Caco-2 (cell line): ENCODE results near the gene FBXO36. TPM values are rescaled to one million over a fixed set of nuclear protein-coding genes. Genes with fewer than 3 reads are reported as not detected.
A peak's percentile ranks its signal among the peaks of the same experiment; 100 is the strongest.

Source experiments
- BruUV-seq: library from RNA; stranded (reverse); fragments of 400-500 nt; replicated peaks from 2 replicates; lab custom pipeline; 2021; lab: Mats Ljungman, UMichigan
- CTCF ChIA-PET: fragments of 300-600 bp; sonication (Branson Sonifier 250); formaldehyde crosslinking; loops from one replicate; lab custom pipeline; 2022; ENCODE audit warnings: antibody characterized with exemption; lab: Charles Lee
- POLR2A ChIA-PET: fragments of 300-600 bp; sonication (Branson Sonifier 250); formaldehyde crosslinking; loops from one replicate; lab custom pipeline; 2022; ENCODE audit warnings: antibody characterized with exemption; lab: Charles Lee
- DNase-seq, 2 experiments: peaks; one replicate each; pipeline versions ENCODE4 v3.0.0 to v3.0.0-alpha.2; 2020 to 2022
- H3K27me3 ChIP-seq: replicated peaks from 2 replicates; pipeline ENCODE4 v1.6.0; 2011; ENCODE audit warnings: low read length; ENCODE audit not compliant: control insufficient read depth, insufficient read depth
- H3K36me3 ChIP-seq: 2 replicates; pipeline ENCODE4 v1.5.1; 2011; ENCODE audit warnings: low read length; ENCODE audit not compliant: control insufficient read depth, insufficient read depth
- H3K4me1 ChIP-seq: fragments of 250-450 bp; sonication (Bioruptor Pico); 2 replicates; pipeline ENCODE4 v1.5.1; 2020; ENCODE audit warnings: mild to moderate bottlenecking
- H3K4me3 ChIP-seq: 2 replicates; pipeline ENCODE4 v1.5.1; 2011; ENCODE audit warnings: low read depth, mild to moderate bottlenecking, control low read depth, low read length
- H3K9me3 ChIP-seq: fragments of 250-450 bp; sonication (Bioruptor Pico); 2 replicates; pipeline ENCODE4 v1.5.1; 2020; ENCODE audit warnings: mild to moderate bottlenecking, moderate library complexity
- H3K27ac Mint-ChIP-seq: one replicate; pipeline ENCODE4 v1.8.0; 2022; ENCODE audit warnings: mixed read lengths; ENCODE audit not compliant: unreplicated experiment
- H3K27me3 Mint-ChIP-seq: one replicate; pipeline ENCODE4 v1.8.0; 2022; ENCODE audit warnings: mixed read lengths; ENCODE audit not compliant: insufficient read depth, unreplicated experiment
- H3K36me3 Mint-ChIP-seq: one replicate; pipeline ENCODE4 v1.8.0; 2022; ENCODE audit warnings: mild to moderate bottlenecking, mixed read lengths; ENCODE audit not compliant: insufficient read depth, unreplicated experiment
- H3K4me1 Mint-ChIP-seq: one replicate; pipeline ENCODE4 v1.8.0; 2022; ENCODE audit warnings: low read depth, mixed read lengths; ENCODE audit not compliant: unreplicated experiment
- H3K4me3 Mint-ChIP-seq: one replicate; pipeline ENCODE4 v1.8.0; 2022; ENCODE audit warnings: mild to moderate bottlenecking, moderate library complexity, mixed read lengths; ENCODE audit not compliant: unreplicated experiment
- H3K9me3 Mint-ChIP-seq: one replicate; pipeline ENCODE4 v1.8.0; 2022; ENCODE audit warnings: mixed read lengths; ENCODE audit not compliant: unreplicated experiment
- intact Hi-C: fragments of 100-400 bp; cut with micrococcal nuclease; formaldehyde crosslinking; loops from one replicate; pipeline ENCODE4 v1.10.0; 2022; ENCODE audit not compliant: unreplicated experiment
- total RNA-seq: library from RNA; stranded (reverse); gene quantifications from 2 replicates; pipeline ENCODE4 v1.2.3, GENCODE V29; 2022
- TF ChIP-seq, protein P1 (sequence below), 2 experiments: fragments of 200-600 bp in 1 of 2; IDR thresholded peaks; 1 replicate in 1 of 2; 2 replicates in 1 of 2; pipeline versions ENCODE4 v1.5.1 to v1.8.0; 2011 to 2022; ENCODE audit warnings: antibody characterized with exemption in 1 of 2, control low read depth in 1 of 2, inconsistent platforms in 1 of 2, low read depth in 1 of 2, low read length in 1 of 2, mild to moderate bottlenecking in 1 of 2, moderate library complexity in 1 of 2; ENCODE audit not compliant: insufficient read depth in 1 of 2, severe bottlenecking in 1 of 2, unreplicated experiment in 1 of 2

Gene FBXO36
- total RNA-seq, 1 experiment from 2014 or later, result 0.64 TPM

DNA sequence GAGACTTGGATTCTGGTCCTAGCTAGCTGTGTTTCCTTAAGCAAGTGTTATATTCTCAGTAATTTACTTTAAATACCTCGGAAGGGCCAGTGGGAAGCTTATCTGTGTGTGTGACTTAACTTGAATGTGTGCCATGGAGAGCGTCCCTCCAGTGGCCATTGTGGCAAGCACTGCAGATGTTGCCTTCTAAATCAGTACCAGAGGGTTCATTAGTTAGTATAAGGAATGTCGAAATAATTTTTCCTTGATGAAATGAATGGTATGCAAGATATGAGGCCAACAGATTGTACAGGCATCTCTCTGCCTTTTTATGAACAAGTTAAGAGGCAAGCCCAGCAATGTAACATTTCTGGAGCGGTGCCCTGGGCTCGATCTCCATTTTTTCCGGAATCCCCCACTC, 52.0 kb downstream of the FBXO36 start:
- DNase-seq, result no peak
- H3K9me3 ChIP-seq, result no peaks in the 10 kb centered on the region
- no peaks in the 10 kb centered on the region for H3K9me3 Mint-ChIP-seq
- no peak overlapping the region for H3K4me3 Mint-ChIP-seq
- no peaks in the 10 kb centered on the region for H3K36me3 ChIP-seq
- H3K4me3 ChIP-seq, result no peak overlapping the region
- H3K4me1 Mint-ChIP-seq, result no peaks in the 10 kb centered on the region
- TF ChIP-seq, protein P1, sequence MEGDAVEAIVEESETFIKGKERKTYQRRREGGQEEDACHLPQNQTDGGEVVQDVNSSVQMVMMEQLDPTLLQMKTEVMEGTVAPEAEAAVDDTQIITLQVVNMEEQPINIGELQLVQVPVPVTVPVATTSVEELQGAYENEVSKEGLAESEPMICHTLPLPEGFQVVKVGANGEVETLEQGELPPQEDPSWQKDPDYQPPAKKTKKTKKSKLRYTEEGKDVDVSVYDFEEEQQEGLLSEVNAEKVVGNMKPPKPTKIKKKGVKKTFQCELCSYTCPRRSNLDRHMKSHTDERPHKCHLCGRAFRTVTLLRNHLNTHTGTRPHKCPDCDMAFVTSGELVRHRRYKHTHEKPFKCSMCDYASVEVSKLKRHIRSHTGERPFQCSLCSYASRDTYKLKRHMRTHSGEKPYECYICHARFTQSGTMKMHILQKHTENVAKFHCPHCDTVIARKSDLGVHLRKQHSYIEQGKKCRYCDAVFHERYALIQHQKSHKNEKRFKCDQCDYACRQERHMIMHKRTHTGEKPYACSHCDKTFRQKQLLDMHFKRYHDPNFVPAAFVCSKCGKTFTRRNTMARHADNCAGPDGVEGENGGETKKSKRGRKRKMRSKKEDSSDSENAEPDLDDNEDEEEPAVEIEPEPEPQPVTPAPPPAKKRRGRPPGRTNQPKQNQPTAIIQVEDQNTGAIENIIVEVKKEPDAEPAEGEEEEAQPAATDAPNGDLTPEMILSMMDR (IDR thresholded peaks at IDR 0.05; ENCODE audit: insufficient read depth in 1 of 2, low read depth in 1 of 2, low read length in 1 of 2, severe bottlenecking in 1 of 2, unreplicated experiment in 1 of 2), result peak in 1 of 2 experiments; percentile 19
- no TSS peak for BruUV-seq
- CTCF ChIA-PET, result interaction anchor here (0.5 kb wide), 1 partner anchor 653 kb away, joined by 3 read pairs; no protein-coding TSS in a partner anchor
- H3K36me3 Mint-ChIP-seq, result no peaks in the 10 kb centered on the region
- no peaks in the 10 kb centered on the region for H3K27me3 Mint-ChIP-seq
- H3K4me1 ChIP-seq, result no peaks in the 10 kb centered on the region
- intact Hi-C loops, result no loop called here
- no peak overlapping the region for H3K27ac Mint-ChIP-seq
- POLR2A ChIA-PET, result no interaction called here
- no peaks in the 10 kb centered on the region for H3K27me3 ChIP-seq

DNA sequence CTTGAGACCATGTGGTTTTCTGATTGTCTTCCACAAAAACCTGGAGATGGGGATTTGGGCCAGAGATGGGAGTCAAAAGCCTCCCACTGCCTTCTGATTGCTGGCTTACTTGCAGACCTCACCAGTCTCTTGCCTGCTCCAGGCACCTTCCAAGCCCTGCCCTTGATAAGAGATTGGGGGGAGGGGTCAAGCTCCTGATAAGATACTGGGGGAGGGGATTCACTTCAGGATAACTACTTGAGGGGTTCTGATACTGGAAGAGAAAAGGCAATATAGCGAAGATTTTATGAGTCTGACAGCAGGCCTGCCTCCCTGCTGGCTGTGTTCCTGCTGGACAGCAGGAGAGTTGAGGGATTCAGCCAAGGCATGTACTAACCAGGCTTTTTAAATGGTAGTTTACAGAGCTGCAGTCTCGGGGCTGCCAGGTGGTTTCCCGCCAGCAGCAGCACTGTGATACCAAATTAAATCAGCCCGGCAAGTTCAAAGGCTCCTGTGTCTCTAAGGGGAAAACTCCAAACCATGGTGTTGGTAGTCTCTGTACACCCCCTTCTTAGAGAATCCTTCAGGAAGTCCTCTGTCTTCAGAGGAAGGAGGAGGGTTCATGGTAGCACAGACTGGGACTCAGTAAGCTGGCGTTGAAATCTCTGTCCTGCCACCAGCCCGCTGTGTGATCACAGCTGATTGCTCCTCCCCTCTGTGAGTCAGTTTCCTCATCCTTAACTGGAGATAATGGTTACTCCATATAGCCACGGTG, 58.3 kb downstream of the FBXO36 start:
- CTCF ChIA-PET, result no interaction called here
- no peak overlapping the region for H3K27ac Mint-ChIP-seq
- no peaks in the 10 kb centered on the region for H3K9me3 Mint-ChIP-seq
- no peaks in the 10 kb centered on the region for H3K4me1 Mint-ChIP-seq
- POLR2A ChIA-PET, result no interaction called here
- Histone ChIP-seq H3K4me1 (no peaks in the 10 kb centered on the region), H3K9me3 (no peaks in the 10 kb centered on the region), H3K4me3 (no peak overlapping the region), H3K36me3 (no peaks in the 10 kb centered on the region), H3K27me3 (no peaks in the 10 kb centered on the region)
- no peaks in the 10 kb centered on the region for H3K27me3 Mint-ChIP-seq
- H3K4me3 Mint-ChIP-seq, result no peak overlapping the region
- intact Hi-C loops, result no loop called here
- TF ChIP-seq, protein P1 (IDR thresholded peaks at IDR 0.05; ENCODE audit: insufficient read depth in 1 of 2, low read depth in 1 of 2, low read length in 1 of 2, severe bottlenecking in 1 of 2, unreplicated experiment in 1 of 2), result no peak
- H3K36me3 Mint-ChIP-seq, result no peaks in the 10 kb centered on the region
- DNase-seq, result no peak
- no TSS peak for BruUV-seq

DNA sequence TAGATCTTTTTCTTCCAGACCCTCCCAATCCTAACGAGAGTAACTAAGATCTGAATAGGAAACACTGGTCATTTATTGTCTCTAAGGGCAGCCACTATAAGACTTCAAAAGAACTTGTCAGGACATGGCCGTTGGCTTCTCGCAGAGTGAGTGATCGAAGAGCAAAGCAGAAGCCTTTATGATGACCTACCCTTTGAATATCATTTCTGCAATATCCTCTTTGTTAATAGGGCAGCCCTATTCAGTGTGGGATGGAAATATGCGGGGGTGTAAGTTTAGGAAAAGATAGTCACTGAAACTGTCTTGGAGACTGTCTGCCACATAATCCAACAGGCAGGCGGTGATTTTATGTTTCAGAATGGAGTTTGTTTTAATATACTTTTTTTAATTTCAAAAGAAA, 70.9 kb downstream of the FBXO36 start:
- no peaks in the 10 kb centered on the region for H3K9me3 Mint-ChIP-seq
- Histone ChIP-seq H3K36me3 (no peaks in the 10 kb centered on the region), H3K9me3 (no peaks in the 10 kb centered on the region), H3K4me1 (no peaks in the 10 kb centered on the region), H3K27me3 (no peaks in the 10 kb centered on the region), H3K4me3 (no peak overlapping the region)
- intact Hi-C loops, result no loop called here
- no peaks in the 10 kb centered on the region for H3K4me1 Mint-ChIP-seq
- no peak overlapping the region for H3K4me3 Mint-ChIP-seq
- H3K27me3 Mint-ChIP-seq, result no peaks in the 10 kb centered on the region
- ChIA-PET CTCF (no interaction called here), POLR2A (no interaction called here)
- DNase-seq, result no peak
- no TSS peak for BruUV-seq
- no peak overlapping the region for H3K27ac Mint-ChIP-seq
- TF ChIP-seq, protein P1 (IDR thresholded peaks at IDR 0.05; ENCODE audit: insufficient read depth in 1 of 2, low read depth in 1 of 2, low read length in 1 of 2, severe bottlenecking in 1 of 2, unreplicated experiment in 1 of 2), result no peak
- H3K36me3 Mint-ChIP-seq, result no peaks in the 10 kb centered on the region
